ENCODE results near the gene IL1RAP.

The IL1RAP gene

GRCh38 chr3:190617185-190617584, 103.3 kb downstream of the IL1RAP start:
- no peak for ATAC-seq
- TF ChIP-seq ZFP30 (CRISPR knock-in tag; IDR thresholded peaks at IDR 0.05) (no peak), ESRRG (CRISPR knock-in tag; IDR thresholded peaks at IDR 0.05) (no peak), ZNF8 (CRISPR knock-in tag; IDR thresholded peaks at IDR 0.05) (no peak), GLIS3 (CRISPR knock-in tag; IDR thresholded peaks at IDR 0.05) (no peak), OSR1 (CRISPR knock-in tag; IDR thresholded peaks at IDR 0.05) (no peak), SNAI2 (CRISPR knock-in tag; IDR thresholded peaks at IDR 0.05) (no peak), CSRNP3 (CRISPR knock-in tag; IDR thresholded peaks at IDR 0.05) (no peak), ISL1 (CRISPR knock-in tag; IDR thresholded peaks at IDR 0.05) (no peak), CREB5 (CRISPR knock-in tag; IDR thresholded peaks at IDR 0.05; ENCODE audit: low read depth) (no peak), ZC3H10 (CRISPR knock-in tag; IDR thresholded peaks at IDR 0.05) (no peak), RARB (CRISPR knock-in tag; IDR thresholded peaks at IDR 0.05) (no peak), ZNF70 (CRISPR knock-in tag; IDR thresholded peaks at IDR 0.05) (no peak), TOX (CRISPR knock-in tag; IDR thresholded peaks at IDR 0.05; ENCODE audit: borderline replicate concordance) (no peak), POU6F1 (CRISPR knock-in tag; IDR thresholded peaks at IDR 0.05; ENCODE audit: borderline replicate concordance, low read depth) (no peak), PPARA (CRISPR knock-in tag; IDR thresholded peaks at IDR 0.05; ENCODE audit: borderline replicate concordance) (no peak), TCF4 (CRISPR knock-in tag; IDR thresholded peaks at IDR 0.05; ENCODE audit: borderline replicate concordance) (no peak), ARNTL (CRISPR knock-in tag; IDR thresholded peaks at IDR 0.05; ENCODE audit: borderline replicate concordance, low read depth) (no peak), BACH2 (CRISPR knock-in tag; IDR thresholded peaks at IDR 0.05; ENCODE audit: borderline replicate concordance) (no peak), ZFP3 (CRISPR knock-in tag; IDR thresholded peaks at IDR 0.05) (no peak)
- TF ChIP-seq, protein P1, sequence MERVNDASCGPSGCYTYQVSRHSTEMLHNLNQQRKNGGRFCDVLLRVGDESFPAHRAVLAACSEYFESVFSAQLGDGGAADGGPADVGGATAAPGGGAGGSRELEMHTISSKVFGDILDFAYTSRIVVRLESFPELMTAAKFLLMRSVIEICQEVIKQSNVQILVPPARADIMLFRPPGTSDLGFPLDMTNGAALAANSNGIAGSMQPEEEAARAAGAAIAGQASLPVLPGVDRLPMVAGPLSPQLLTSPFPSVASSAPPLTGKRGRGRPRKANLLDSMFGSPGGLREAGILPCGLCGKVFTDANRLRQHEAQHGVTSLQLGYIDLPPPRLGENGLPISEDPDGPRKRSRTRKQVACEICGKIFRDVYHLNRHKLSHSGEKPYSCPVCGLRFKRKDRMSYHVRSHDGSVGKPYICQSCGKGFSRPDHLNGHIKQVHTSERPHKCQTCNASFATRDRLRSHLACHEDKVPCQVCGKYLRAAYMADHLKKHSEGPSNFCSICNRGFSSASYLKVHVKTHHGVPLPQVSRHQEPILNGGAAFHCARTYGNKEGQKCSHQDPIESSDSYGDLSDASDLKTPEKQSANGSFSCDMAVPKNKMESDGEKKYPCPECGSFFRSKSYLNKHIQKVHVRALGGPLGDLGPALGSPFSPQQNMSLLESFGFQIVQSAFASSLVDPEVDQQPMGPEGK (CRISPR knock-in tag; IDR thresholded peaks at IDR 0.05; ENCODE audit: borderline replicate concordance) = no peak

DNA sequence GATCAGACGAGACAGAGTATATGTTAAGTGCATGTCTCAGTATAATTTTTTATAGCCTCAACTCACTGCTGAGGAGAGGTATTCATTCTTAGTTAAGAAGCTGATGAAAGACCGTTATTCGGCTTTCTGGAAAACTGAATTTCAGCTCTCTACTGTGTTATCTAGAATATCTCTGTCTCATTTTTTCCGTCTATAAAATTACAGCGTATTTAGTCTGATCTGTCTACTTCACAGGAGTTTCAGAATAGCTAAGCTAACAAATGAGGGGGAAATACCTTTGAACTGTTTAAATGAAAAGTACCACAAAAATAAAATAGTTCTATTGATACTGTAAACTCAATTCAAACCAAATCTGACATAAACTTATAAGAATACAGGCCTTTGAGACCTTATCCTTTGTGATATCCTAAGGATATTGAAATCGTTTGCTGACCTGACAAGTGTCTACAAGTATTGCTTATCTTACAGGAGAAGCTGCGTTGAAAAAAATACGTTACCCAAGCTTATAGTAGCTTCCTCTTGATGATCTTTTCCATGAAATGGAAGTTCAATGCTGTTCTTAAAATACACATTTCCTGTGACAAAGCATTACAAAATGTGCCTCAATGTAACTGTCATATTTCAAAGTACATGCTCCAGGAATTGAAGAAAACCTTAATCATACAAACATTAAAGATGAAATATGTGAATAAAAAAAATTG, 104.6 kb downstream of the IL1RAP start:
- no peak for TF ChIP-seq ZFP30 (CRISPR knock-in tag; IDR thresholded peaks at IDR 0.05)
- TF ChIP-seq ZC3H10 (CRISPR knock-in tag; IDR thresholded peaks at IDR 0.05) = no peak
- no peak for TF ChIP-seq CSRNP3 (CRISPR knock-in tag; IDR thresholded peaks at IDR 0.05)
- TF ChIP-seq ISL1 (CRISPR knock-in tag; IDR thresholded peaks at IDR 0.05) = no peak
- ATAC-seq = no peak

DNA sequence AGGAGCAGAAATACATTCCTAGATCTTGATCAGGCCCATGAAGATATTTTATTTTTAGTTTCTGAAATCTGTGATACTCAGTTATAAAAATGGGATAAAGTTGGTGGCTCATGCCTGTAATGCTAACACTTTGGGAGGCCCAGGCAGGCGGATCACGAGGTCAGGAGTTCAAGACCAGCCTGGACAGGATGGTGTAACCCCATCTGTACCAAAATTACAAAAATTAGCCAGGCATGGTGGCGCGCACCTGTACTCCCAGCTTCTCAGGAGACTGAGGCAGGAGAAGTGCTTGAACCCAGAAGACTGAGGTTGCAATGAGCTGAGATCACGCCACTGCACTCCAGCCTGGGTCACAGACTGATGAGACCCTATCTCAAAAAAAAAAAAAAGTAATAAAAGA, 105.5 kb downstream of the IL1RAP start:
- ATAC-seq = no peak
- no peak for TF ChIP-seq TCF4 (CRISPR knock-in tag; IDR thresholded peaks at IDR 0.05; ENCODE audit: borderline replicate concordance)
- no peak for TF ChIP-seq CREB5 (CRISPR knock-in tag; IDR thresholded peaks at IDR 0.05; ENCODE audit: low read depth)
- no peak for TF ChIP-seq CSRNP3 (CRISPR knock-in tag; IDR thresholded peaks at IDR 0.05)
- TF ChIP-seq POU6F1 (CRISPR knock-in tag; IDR thresholded peaks at IDR 0.05; ENCODE audit: borderline replicate concordance, low read depth) = no peak
- no peak for TF ChIP-seq TOX (CRISPR knock-in tag; IDR thresholded peaks at IDR 0.05; ENCODE audit: borderline replicate concordance)
- TF ChIP-seq ZFP3 (CRISPR knock-in tag; IDR thresholded peaks at IDR 0.05) = no peak
- TF ChIP-seq ZNF70 (CRISPR knock-in tag; IDR thresholded peaks at IDR 0.05) = no peak
- no peak for TF ChIP-seq ZNF565 (CRISPR knock-in tag; conservative IDR thresholded peaks at IDR 0.05; ENCODE audit: low read depth)
- TF ChIP-seq ZFP30 (CRISPR knock-in tag; IDR thresholded peaks at IDR 0.05) = no peak
- no peak for TF ChIP-seq BACH2 (CRISPR knock-in tag; IDR thresholded peaks at IDR 0.05; ENCODE audit: borderline replicate concordance)

Data from SK-N-SH treated with all-trans-retinoic acid at 6 μM for 48 hours (cell line).